HepG2 (cell line): ENCODE measurements around the gene AFF2.

Experiments
- CTCF ChIP-seq: sonication (generic); formaldehyde crosslinking; IDR thresholded peaks from 2 replicates; pipeline ENCODE4 v1.5.0; 2020; ENCODE audit warnings: mild to moderate bottlenecking, missing genetic modification reagents, moderate library complexity
- ELF4 ChIP-seq: sonication (generic); formaldehyde crosslinking; IDR thresholded peaks from 2 replicates; pipeline ENCODE4 v1.5.0; 2020; ENCODE audit warnings: missing genetic modification reagents, mild to moderate bottlenecking, moderate library complexity, borderline replicate concordance
- IRX3 ChIP-seq: sonication (generic); formaldehyde crosslinking; IDR thresholded peaks from 2 replicates; pipeline ENCODE4 v1.8.1; 2023; ENCODE audit warnings: mild to moderate bottlenecking, low read depth, missing genetic modification reagents, borderline replicate concordance
- KDM1A ChIP-seq: IDR thresholded peaks from 2 replicates; pipeline ENCODE4 v1.6.1; 2016; ENCODE audit warnings: missing compliant biosample characterization
- MAX ChIP-seq: IDR thresholded peaks from 2 replicates; pipeline ENCODE4 v1.6.1; 2012; ENCODE audit warnings: inconsistent platforms
- NBN ChIP-seq: fragments of 450-650 bp; conservative IDR thresholded peaks from 2 replicates; pipeline ENCODE4 v1.6.1; 2017
- THAP7 ChIP-seq: sonication (generic); formaldehyde crosslinking; IDR thresholded peaks from 2 replicates; pipeline ENCODE4 v1.8.1; 2023; ENCODE audit warnings: mild to moderate bottlenecking, missing genetic modification reagents
- ZNF329 ChIP-seq: sonication (generic); formaldehyde crosslinking; IDR thresholded peaks from 2 replicates; pipeline ENCODE4 v1.9.0; 2021; ENCODE audit warnings: low read depth, mild to moderate bottlenecking, missing genetic modification reagents
- ZNF776 ChIP-seq: sonication (generic); formaldehyde crosslinking; IDR thresholded peaks from 2 replicates; pipeline ENCODE4 v1.4.0; 2020; ENCODE audit warnings: mild to moderate bottlenecking, missing genetic modification reagents
- ZSCAN25 ChIP-seq: sonication (generic); formaldehyde crosslinking; IDR thresholded peaks from 2 replicates; pipeline ENCODE4 v1.8.0; 2022; ENCODE audit warnings: mild to moderate bottlenecking, missing genetic modification reagents
- TF ChIP-seq, protein P1 (sequence below): sonication (generic); formaldehyde crosslinking; IDR thresholded peaks from 2 replicates; pipeline ENCODE4 v1.8.1; 2022; ENCODE audit warnings: low read depth, mild to moderate bottlenecking, missing genetic modification reagents
- TF ChIP-seq, protein P2 (sequence below): IDR thresholded peaks from 2 replicates; pipeline ENCODE4 v1.6.1; 2016; ENCODE audit warnings: mild to moderate bottlenecking
- TF ChIP-seq, protein P3 (sequence below): fragments of 450-650 bp; IDR thresholded peaks from 2 replicates; pipeline ENCODE4 v1.6.1; 2017; ENCODE audit warnings: mild to moderate bottlenecking

DNA sequence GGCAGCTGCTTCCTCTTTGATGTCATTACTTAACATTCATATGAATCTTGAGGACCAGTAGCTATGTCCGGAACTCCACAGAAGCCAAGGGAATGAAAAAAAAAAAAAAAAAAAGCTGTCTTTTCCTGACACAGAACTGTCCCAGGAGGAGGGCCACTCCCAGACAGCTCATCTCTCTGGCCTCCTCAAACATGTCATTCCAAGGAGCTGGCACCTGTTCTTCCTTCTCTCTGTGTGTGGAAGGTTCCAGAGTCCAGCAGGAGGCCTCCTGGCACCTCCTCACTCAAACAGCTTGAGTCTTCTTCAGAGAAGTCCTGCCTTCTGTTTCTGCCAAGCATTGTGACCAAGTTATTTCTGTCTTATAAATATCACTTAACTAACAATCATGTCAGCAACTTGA, 458.5 kb downstream of the AFF2 start:
- TF ChIP-seq NBN, result no peak
- TF ChIP-seq ZNF329, result no peak
- TF ChIP-seq CTCF (CRISPR knock-in tag), result no peak
- TF ChIP-seq ELF4, result no peak
- TF ChIP-seq, protein P1, sequence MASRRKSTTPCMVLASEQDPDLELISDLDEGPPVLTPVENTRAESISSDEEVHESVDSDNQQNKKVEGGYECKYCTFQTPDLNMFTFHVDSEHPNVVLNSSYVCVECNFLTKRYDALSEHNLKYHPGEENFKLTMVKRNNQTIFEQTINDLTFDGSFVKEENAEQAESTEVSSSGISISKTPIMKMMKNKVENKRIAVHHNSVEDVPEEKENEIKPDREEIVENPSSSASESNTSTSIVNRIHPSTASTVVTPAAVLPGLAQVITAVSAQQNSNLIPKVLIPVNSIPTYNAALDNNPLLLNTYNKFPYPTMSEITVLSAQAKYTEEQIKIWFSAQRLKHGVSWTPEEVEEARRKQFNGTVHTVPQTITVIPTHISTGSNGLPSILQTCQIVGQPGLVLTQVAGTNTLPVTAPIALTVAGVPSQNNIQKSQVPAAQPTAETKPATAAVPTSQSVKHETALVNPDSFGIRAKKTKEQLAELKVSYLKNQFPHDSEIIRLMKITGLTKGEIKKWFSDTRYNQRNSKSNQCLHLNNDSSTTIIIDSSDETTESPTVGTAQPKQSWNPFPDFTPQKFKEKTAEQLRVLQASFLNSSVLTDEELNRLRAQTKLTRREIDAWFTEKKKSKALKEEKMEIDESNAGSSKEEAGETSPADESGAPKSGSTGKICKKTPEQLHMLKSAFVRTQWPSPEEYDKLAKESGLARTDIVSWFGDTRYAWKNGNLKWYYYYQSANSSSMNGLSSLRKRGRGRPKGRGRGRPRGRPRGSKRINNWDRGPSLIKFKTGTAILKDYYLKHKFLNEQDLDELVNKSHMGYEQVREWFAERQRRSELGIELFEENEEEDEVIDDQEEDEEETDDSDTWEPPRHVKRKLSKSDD (CRISPR knock-in tag), result no peak
- TF ChIP-seq, protein P2, sequence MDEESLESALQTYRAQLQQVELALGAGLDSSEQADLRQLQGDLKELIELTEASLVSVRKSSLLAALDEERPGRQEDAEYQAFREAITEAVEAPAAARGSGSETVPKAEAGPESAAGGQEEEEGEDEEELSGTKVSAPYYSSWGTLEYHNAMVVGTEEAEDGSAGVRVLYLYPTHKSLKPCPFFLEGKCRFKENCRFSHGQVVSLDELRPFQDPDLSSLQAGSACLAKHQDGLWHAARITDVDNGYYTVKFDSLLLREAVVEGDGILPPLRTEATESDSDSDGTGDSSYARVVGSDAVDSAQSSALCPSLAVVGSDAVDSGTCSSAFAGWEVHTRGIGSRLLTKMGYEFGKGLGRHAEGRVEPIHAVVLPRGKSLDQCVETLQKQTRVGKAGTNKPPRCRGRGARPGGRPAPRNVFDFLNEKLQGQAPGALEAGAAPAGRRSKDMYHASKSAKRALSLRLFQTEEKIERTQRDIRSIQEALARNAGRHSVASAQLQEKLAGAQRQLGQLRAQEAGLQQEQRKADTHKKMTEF (CRISPR knock-in tag), result no peak
- no peak for TF ChIP-seq IRX3 (CRISPR knock-in tag)
- no peak for TF ChIP-seq MAX
- TF ChIP-seq THAP7 (CRISPR knock-in tag), result no peak
- no peak for TF ChIP-seq ZSCAN25 (CRISPR knock-in tag)
- TF ChIP-seq, protein P3, sequence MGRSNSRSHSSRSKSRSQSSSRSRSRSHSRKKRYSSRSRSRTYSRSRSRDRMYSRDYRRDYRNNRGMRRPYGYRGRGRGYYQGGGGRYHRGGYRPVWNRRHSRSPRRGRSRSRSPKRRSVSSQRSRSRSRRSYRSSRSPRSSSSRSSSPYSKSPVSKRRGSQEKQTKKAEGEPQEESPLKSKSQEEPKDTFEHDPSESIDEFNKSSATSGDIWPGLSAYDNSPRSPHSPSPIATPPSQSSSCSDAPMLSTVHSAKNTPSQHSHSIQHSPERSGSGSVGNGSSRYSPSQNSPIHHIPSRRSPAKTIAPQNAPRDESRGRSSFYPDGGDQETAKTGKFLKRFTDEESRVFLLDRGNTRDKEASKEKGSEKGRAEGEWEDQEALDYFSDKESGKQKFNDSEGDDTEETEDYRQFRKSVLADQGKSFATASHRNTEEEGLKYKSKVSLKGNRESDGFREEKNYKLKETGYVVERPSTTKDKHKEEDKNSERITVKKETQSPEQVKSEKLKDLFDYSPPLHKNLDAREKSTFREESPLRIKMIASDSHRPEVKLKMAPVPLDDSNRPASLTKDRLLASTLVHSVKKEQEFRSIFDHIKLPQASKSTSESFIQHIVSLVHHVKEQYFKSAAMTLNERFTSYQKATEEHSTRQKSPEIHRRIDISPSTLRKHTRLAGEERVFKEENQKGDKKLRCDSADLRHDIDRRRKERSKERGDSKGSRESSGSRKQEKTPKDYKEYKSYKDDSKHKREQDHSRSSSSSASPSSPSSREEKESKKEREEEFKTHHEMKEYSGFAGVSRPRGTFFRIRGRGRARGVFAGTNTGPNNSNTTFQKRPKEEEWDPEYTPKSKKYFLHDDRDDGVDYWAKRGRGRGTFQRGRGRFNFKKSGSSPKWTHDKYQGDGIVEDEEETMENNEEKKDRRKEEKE, result no peak
- TF ChIP-seq KDM1A (CRISPR knock-in tag), result no peak
- TF ChIP-seq ZNF776 (CRISPR knock-in tag), result no peak
